SU-DHL-6 (cell line): ENCODE measurements around the gene SAMD4B.

Experiments
- H2AFZ ChIP-seq: fragments of 200-600 bp; sonication (generic); 2 replicates; pipeline ENCODE4 v1.6.1; 2014; ENCODE audit warnings: low read depth, mild to moderate bottlenecking, moderate library complexity, mixed read lengths, antibody characterized with exemption, low read length; ENCODE audit not compliant: severe bottlenecking
- H3F3A ChIP-seq: fragments of 200-600 bp; shearing (Covaris generic); 2 replicates; pipeline ENCODE4 v1.6.0; 2016; ENCODE audit warnings: antibody characterized with exemption, mild to moderate bottlenecking; ENCODE audit not compliant: insufficient read depth
- H3K27ac ChIP-seq: fragments of 200-600 bp; sonication (generic); 2 replicates; pipeline ENCODE4 v1.5.1; 2016; ENCODE audit warnings: low read depth, mild to moderate bottlenecking, low read length, moderate library complexity, mixed read lengths
- H3K27me3 ChIP-seq: fragments of 200-600 bp; sonication (generic), shearing (Covaris generic); 2 replicates; pipeline ENCODE4 v1.6.0; 2014; ENCODE audit warnings: mild to moderate bottlenecking, low read length
- H3K36me3 ChIP-seq: fragments of 200-600 bp; sonication (generic); 2 replicates; pipeline ENCODE4 v1.6.1; 2014; ENCODE audit warnings: mild to moderate bottlenecking, low read length, mixed read lengths
- H3K4me2 ChIP-seq: fragments of 300-600, 200-600 bp; shearing (Covaris generic), sonication (generic); 2 replicates; pipeline ENCODE4 v1.6.0; 2014; ENCODE audit warnings: low read length, low read depth, mild to moderate bottlenecking; ENCODE audit not compliant: poor library complexity, severe bottlenecking
- H3K4me3 ChIP-seq: fragments of 200-600 bp; sonication (generic); 2 replicates; pipeline ENCODE4 v1.5.1; 2014; ENCODE audit warnings: antibody characterized with exemption, low read length, mild to moderate bottlenecking, mixed read lengths; ENCODE audit not compliant: insufficient read depth, poor library complexity, severe bottlenecking
- H3K79me2 ChIP-seq: fragments of 200-600 bp; sonication (generic); 2 replicates; pipeline ENCODE4 v1.6.1; 2014; ENCODE audit warnings: mild to moderate bottlenecking, low read length, moderate library complexity; ENCODE audit not compliant: insufficient read depth
- H3K9ac ChIP-seq: fragments of 200-600 bp; sonication (generic); 2 replicates; pipeline ENCODE4 v1.7.0; 2014; ENCODE audit warnings: mild to moderate bottlenecking, low read length
- H3K9me2 ChIP-seq: fragments of 200-600 bp; sonication (generic); replicated peaks from 2 replicates; pipeline ENCODE4 v1.6.1; 2014; ENCODE audit warnings: low read length; ENCODE audit not compliant: insufficient read depth
- H3K9me3 ChIP-seq: fragments of 200-600 bp; sonication (generic); 2 replicates; pipeline ENCODE4 v1.6.1; 2014; ENCODE audit warnings: low read length, mixed read lengths; ENCODE audit not compliant: insufficient read depth
- H4K20me1 ChIP-seq: fragments of 200-600 bp; sonication (generic); 2 replicates; pipeline ENCODE4 v1.6.1; 2014; ENCODE audit warnings: low read depth, mild to moderate bottlenecking, antibody characterized with exemption, low read length, moderate library complexity, mixed read lengths
- CTCF ChIP-seq: fragments of 200-600 bp; sonication (generic); IDR thresholded peaks from one replicate; pipeline ENCODE4 v1.5.1; 2017; ENCODE audit warnings: antibody characterized with exemption, mild to moderate bottlenecking, low read length, moderate library complexity; ENCODE audit not compliant: insufficient read depth, poor library complexity, severe bottlenecking
- EZH2phosphoT487 ChIP-seq: fragments of 200-600 bp; sonication (generic), shearing (Covaris generic); conservative IDR thresholded peaks from 2 replicates; pipeline ENCODE4 v1.6.1; 2018; ENCODE audit warnings: mild to moderate bottlenecking, antibody characterized with exemption, low read length, moderate library complexity, mixed read lengths

Gene SAMD4B

DNA sequence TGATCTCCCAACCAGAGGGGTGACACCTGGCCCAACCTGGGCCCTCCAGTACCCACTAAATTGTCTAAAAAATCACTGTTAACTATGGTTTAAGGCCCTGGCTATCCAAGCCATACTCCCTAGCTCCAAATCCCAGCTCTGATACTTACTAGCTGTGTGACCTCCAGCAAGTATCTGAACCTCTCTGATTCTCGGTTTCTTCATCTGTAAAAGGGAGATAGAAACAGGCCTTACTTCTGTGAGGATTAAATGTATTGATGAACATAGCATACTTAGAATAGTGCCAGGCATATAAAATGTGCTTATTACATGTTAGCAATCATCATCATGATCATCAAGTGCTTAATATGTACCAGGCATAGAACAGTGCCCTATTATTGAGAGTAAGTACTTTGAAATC, 26.3 kb upstream of the SAMD4B start:
- Histone ChIP-seq H3K9me3 (no peaks in the 10 kb centered on the region), H3K9me2 (no peaks in the 10 kb centered on the region), H4K20me1 (no peaks in the 10 kb centered on the region), H3K27ac (no peak overlapping the region), H3K9ac (no peak overlapping the region), H3K4me3 (no peak overlapping the region), H2AFZ (no peak overlapping the region), H3K79me2 (no peaks in the 10 kb centered on the region), H3K27me3 (no peaks in the 10 kb centered on the region), H3K36me3 (no peaks in the 10 kb centered on the region), H3F3A (no peaks in the 10 kb centered on the region), H3K4me2 (no peak overlapping the region)
- TF ChIP-seq CTCF = no peak
- TF ChIP-seq EZH2phosphoT487 = no peak

DNA sequence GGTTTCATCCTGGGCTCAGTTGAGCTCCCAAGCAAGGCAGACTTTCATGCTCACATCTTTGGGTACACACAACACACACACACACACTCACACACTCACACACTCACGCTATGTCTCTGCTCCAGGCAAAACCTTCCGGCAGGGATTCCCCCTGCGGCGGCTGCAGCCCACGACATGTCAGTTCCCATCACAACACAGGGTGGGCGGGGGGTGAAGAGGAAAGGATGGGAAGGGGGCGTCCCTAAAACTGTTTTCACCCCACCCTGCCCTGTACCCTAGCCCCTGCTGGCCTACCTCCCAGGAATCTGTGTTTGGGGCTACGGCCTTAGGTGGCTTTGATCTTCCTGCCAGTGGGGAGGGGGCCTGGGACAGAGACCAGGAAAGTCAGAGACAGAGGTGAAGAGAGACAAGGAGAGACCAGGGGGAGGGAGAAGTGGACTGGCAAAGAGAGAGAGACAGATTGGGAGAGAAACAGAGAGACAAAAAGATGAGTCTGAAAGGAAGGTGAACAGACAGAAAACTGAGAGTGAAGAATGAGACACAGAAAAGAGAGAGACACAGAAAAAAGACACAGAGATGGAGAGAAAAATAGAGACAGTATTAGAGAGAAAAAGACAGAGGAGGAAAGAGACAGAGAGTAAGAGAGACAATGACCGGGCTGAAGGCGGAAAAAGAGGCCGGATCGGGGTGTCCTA, 25.4 kb upstream of the SAMD4B start:
- Histone ChIP-seq H2AFZ (no peak overlapping the region), H3K4me3 (no peak overlapping the region), H3F3A (no peaks in the 10 kb centered on the region), H3K4me2 (no peak overlapping the region), H4K20me1 (no peaks in the 10 kb centered on the region), H3K27ac (no peak overlapping the region), H3K9me2 (no peaks in the 10 kb centered on the region), H3K9ac (no peak overlapping the region), H3K36me3 (no peaks in the 10 kb centered on the region), H3K9me3 (no peaks in the 10 kb centered on the region), H3K27me3 (no peaks in the 10 kb centered on the region), H3K79me2 (no peaks in the 10 kb centered on the region)
- TF ChIP-seq EZH2phosphoT487 (no peak), CTCF (no peak)

DNA sequence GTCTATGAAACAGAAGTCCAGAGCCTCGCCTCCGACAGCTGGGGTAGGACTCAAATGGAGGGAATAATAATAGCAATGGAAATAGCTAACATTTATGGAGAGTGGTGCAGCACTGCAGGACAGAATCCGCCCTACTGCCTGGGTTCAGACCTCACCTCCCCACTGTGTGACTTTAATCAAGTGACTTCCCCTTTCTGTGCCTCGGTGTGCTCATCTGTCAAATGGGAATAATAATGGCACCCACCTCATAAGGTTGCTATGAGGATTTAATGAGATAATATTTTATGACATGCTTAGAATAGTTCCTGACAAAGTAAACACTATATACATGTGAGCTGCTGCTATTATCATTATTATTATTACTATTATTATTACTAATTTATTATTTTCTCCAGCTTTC, 24.7 kb upstream of the SAMD4B start:
- Histone ChIP-seq H3K4me2 (no peak overlapping the region), H3K79me2 (no peaks in the 10 kb centered on the region), H4K20me1 (no peaks in the 10 kb centered on the region), H2AFZ (no peak overlapping the region), H3K4me3 (no peak overlapping the region), H3K36me3 (no peaks in the 10 kb centered on the region), H3K27me3 (no peaks in the 10 kb centered on the region), H3K9me2 (no peaks in the 10 kb centered on the region), H3F3A (no peaks in the 10 kb centered on the region), H3K9ac (no peak overlapping the region), H3K27ac (no peak overlapping the region), H3K9me3 (no peaks in the 10 kb centered on the region)
- TF ChIP-seq EZH2phosphoT487 = no peak

DNA sequence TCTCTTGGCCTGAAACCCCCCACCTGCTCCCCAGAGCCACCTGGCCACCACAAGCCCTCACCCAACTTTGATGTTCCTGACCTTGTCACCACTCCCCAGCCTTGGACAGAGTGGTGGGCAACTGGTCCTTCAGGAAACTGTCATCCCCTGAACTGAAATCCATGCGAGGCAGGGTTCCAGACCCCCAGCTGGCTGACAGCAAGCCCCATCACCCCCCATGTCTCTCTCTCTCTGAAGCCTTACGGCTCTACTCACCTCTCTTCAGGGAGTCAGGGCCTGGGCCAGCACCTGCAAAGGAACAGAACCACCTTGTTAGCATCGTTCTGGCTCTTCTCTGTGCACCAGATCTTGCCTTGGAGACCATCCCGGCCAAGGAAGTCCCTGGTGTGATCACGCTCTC, 24.1 kb upstream of the SAMD4B start:
- TF ChIP-seq CTCF (no peak), EZH2phosphoT487 (no peak)
- H3K4me2 ChIP-seq = no peak overlapping the region
- H3K9ac ChIP-seq = no peak overlapping the region
- no peaks in the 10 kb centered on the region for H3K9me3 ChIP-seq
- no peak overlapping the region for H3K4me3 ChIP-seq
- H3K27me3 ChIP-seq = no peaks in the 10 kb centered on the region
- H3F3A ChIP-seq = no peaks in the 10 kb centered on the region
- H3K27ac ChIP-seq = no peak overlapping the region
- no peaks in the 10 kb centered on the region for H3K9me2 ChIP-seq
- H3K36me3 ChIP-seq = no peaks in the 10 kb centered on the region
- no peaks in the 10 kb centered on the region for H3K79me2 ChIP-seq
- no peaks in the 10 kb centered on the region for H4K20me1 ChIP-seq
- H2AFZ ChIP-seq = no peak overlapping the region
